ENCODE results near the gene COLEC12. TPM values are rescaled to one million over a fixed set of nuclear protein-coding genes. Genes with fewer than 3 reads are reported as not detected.

Gene COLEC12
- total RNA-seq, 1 experiment from 2014 or later, result not detected

- H3K27me3 ChIP-seq (ENCODE audit: insufficient read depth, low read depth), result no peaks in the 10 kb centered on the region
Measured at GRCh38 chr18:274313-274712, 226.2 kb downstream of the COLEC12 start.

GRCh38 chr18:273525-273924 is 227.0 kb downstream of the COLEC12 start:
- Histone ChIP-seq H3F3A (ENCODE audit: insufficient read depth, low read depth) (no peaks in the 10 kb centered on the region), H2AFZ (no peak overlapping the region), H3K9me3 (ENCODE audit: insufficient read depth, low read depth) (no peaks in the 10 kb centered on the region; the same call in 1 of the 2 replicates), H3K27me3 (ENCODE audit: insufficient read depth, low read depth) (no peaks in the 10 kb centered on the region), H3K79me2 (ENCODE audit: low read depth) (peaks cover 8% of the 10 kb centered on the region), H3K27ac (no peak overlapping the region), H4K20me1 (ENCODE audit: insufficient read depth) (no peaks in the 10 kb centered on the region), H3K36me3 (ENCODE audit: low read depth) (no peaks in the 10 kb centered on the region), H3K4me1 (replicated peaks; ENCODE audit: insufficient read depth) (0 out of 2 replicates have a peak, but pooled peaks cover 7% of the 10 kb centered on the region), H3K4me3 (no peak overlapping the region), H3K9me2 (ENCODE audit: insufficient read depth) (no peaks in the 10 kb centered on the region), H3K4me2 (no peak overlapping the region)
- BruUV-seq (replicated peaks), result no TSS peak
- no peak for TF ChIP-seq CTCF (conservative IDR thresholded peaks at IDR 0.05)
- POLR2A ChIA-PET (ENCODE audit: unreplicated experiment), result no interaction called here
- no peak for DNase-seq
- CTCF ChIA-PET, result no interaction called here
- intact Hi-C loops (cut with micrococcal nuclease; ENCODE audit: unreplicated experiment), result no loop called here

More at GRCh38 chr18:274313-274712, 226.2 kb downstream of the COLEC12 start:
- H3K27ac ChIP-seq, result no peak overlapping the region
- ChIA-PET CTCF (no interaction called here), POLR2A (ENCODE audit: unreplicated experiment) (no interaction called here)
- H3K36me3 ChIP-seq (ENCODE audit: low read depth), result no peaks in the 10 kb centered on the region
- BruUV-seq (replicated peaks), result no TSS peak
- no peaks in the 10 kb centered on the region; the same call in 1 of the 2 replicates for H3K9me3 ChIP-seq (ENCODE audit: insufficient read depth, low read depth)
- peaks cover under 1% of the 10 kb centered on the region; the same call in 1 of the 2 replicates for H3K79me2 ChIP-seq (ENCODE audit: low read depth)
- H3K4me2 ChIP-seq, result no peak overlapping the region
- intact Hi-C loops (cut with micrococcal nuclease; ENCODE audit: unreplicated experiment), result no loop called here
- no peaks in the 10 kb centered on the region for H3K9me2 ChIP-seq (ENCODE audit: insufficient read depth)
- 0 out of 2 replicates have a peak, but pooled peaks cover under 1% of the 10 kb centered on the region for H3K4me1 ChIP-seq (replicated peaks; ENCODE audit: insufficient read depth)
- H2AFZ ChIP-seq, result no peak overlapping the region
- no peak for DNase-seq
- no peak overlapping the region for H3K4me3 ChIP-seq
- H3F3A ChIP-seq (ENCODE audit: insufficient read depth, low read depth), result no peaks in the 10 kb centered on the region
- H4K20me1 ChIP-seq (ENCODE audit: insufficient read depth), result no peaks in the 10 kb centered on the region
- TF ChIP-seq EZH2 (IDR thresholded peaks at IDR 0.05; ENCODE audit: low read depth) (no peak), CTCF (conservative IDR thresholded peaks at IDR 0.05) (no peak)

- POLR2A ChIA-PET (ENCODE audit: unreplicated experiment), result no interaction called here
- intact Hi-C loops (cut with micrococcal nuclease; ENCODE audit: unreplicated experiment), result no loop called here
- Histone ChIP-seq H3K79me2 (ENCODE audit: low read depth) (peaks cover 11% of the 10 kb centered on the region), H3K36me3 (ENCODE audit: low read depth) (no peaks in the 10 kb centered on the region), H3K4me2 (no peak overlapping the region), H3K4me1 (replicated peaks; ENCODE audit: insufficient read depth) (0 out of 2 replicates have a peak, but pooled peaks cover 7% of the 10 kb centered on the region), H3K27ac (no peak overlapping the region), H3K9me2 (ENCODE audit: insufficient read depth) (no peaks in the 10 kb centered on the region), H2AFZ (no peak overlapping the region), H3K4me3 (no peak overlapping the region), H3K27me3 (ENCODE audit: insufficient read depth, low read depth) (no peaks in the 10 kb centered on the region), H3F3A (ENCODE audit: insufficient read depth, low read depth) (no peaks in the 10 kb centered on the region), H4K20me1 (ENCODE audit: insufficient read depth) (no peaks in the 10 kb centered on the region), H3K9me3 (ENCODE audit: insufficient read depth, low read depth) (no peaks in the 10 kb centered on the region)
- CTCF ChIA-PET, result interaction anchor here (0.7 kb wide), 1 partner anchor 131 kb away, joined by 5 read pairs; no protein-coding TSS in a partner anchor
- BruUV-seq (replicated peaks), result no TSS peak
- TF ChIP-seq CTCF (conservative IDR thresholded peaks at IDR 0.05) (no peak), EZH2 (IDR thresholded peaks at IDR 0.05; ENCODE audit: low read depth) (no peak)
- no peak for DNase-seq
Measured at GRCh38 chr18:272650-273049, 227.9 kb downstream of the COLEC12 start.
